ENCODE data around the gene MAGEA11. TPM values are rescaled to one million over a fixed set of nuclear protein-coding genes. Genes with fewer than 3 reads are reported as not detected.

MAGEA11 gene
- total and polyA plus RNA-seq, 2 of the 4 experiments (the other 2 are of a cell fraction) = not detected

- ATAC-seq (ENCODE audit: low read depth) = no peak
These were observed 29.8 kb upstream of the MAGEA11 start for GRCh38 chrX:149682031-149682430.

More at GRCh38 chrX:149682031-149682430, 29.8 kb upstream of the MAGEA11 start:
- Histone ChIP-seq H3K4ac (ENCODE audit: low read depth, low read length) (no peak overlapping the region), H3K4me2 (ENCODE audit: low read depth, low read length) (no peak overlapping the region), H2BK5ac (ENCODE audit: low read depth, low read length, poor library complexity, severe bottlenecking) (no peak overlapping the region), H4K91ac (ENCODE audit: insufficient read depth, low read depth, low read length) (no peak overlapping the region), H3K79me1 (ENCODE audit: low read depth in 1 of 2, low read length in 2 of 2) (no peaks in the 10 kb centered on the region), H3K27ac (ENCODE audit: insufficient read depth, low read length) (no peak overlapping the region), H3K36me3 (ENCODE audit: control insufficient read depth, insufficient read depth, low read length) (no peaks in the 10 kb centered on the region), H3K9ac (ENCODE audit: low read depth, low read length) (no peak overlapping the region), H3K56ac (ENCODE audit: extremely low read depth, insufficient read depth, low read length) (no peak overlapping the region), H2AK5ac (ENCODE audit: low read depth, low read length) (no peak overlapping the region), H3K4me3 (ENCODE audit: insufficient read depth, low read depth, low read length) (no peak overlapping the region), H3K23ac (ENCODE audit: low read depth, low read length) (no peak overlapping the region), H2BK120ac (ENCODE audit: low read depth, low read length) (no peak overlapping the region), H3K4me1 (ENCODE audit: control insufficient read depth, insufficient read depth, low read length) (no peaks in the 10 kb centered on the region), H3K9me1 (ENCODE audit: insufficient read depth, low read length) (no peaks in the 10 kb centered on the region), H4K5ac (ENCODE audit: low read depth, low read length) (no peak overlapping the region), H4K8ac (ENCODE audit: low read depth in 2 of 2, low read length in 2 of 2) (no peak overlapping the region), H2AK9ac (replicated peaks; ENCODE audit: low read depth, low read length, poor library complexity) (no peak overlapping the region), H2BK20ac (ENCODE audit: low read depth, low read length) (no peak overlapping the region), H3K27me3 (ENCODE audit: control insufficient read depth, insufficient read depth, low read length) (no peaks in the 10 kb centered on the region; the same call in 1 of the 2 replicates), H3K9me3 (ENCODE audit: control insufficient read depth, insufficient read depth, low read length) (no peaks in the 10 kb centered on the region), H4K20me1 (ENCODE audit: insufficient read depth, low read length) (no peaks in the 10 kb centered on the region), H3K14ac (replicated peaks; ENCODE audit: low read depth, low read length) (no peak overlapping the region), H2AFZ (replicated peaks; ENCODE audit: low read length, poor library complexity) (no peak overlapping the region), H3K18ac (ENCODE audit: low read depth, low read length) (no peak overlapping the region), H2BK15ac (ENCODE audit: low read depth, low read length) (no peak overlapping the region)
- POLR2A ChIA-PET (ENCODE audit: unreplicated experiment) = no interaction called here
- whole genome bisulfite sequencing, 2 experiments (ENCODE audit: extremely low coverage in 2 of 2, insufficient read length in 1 of 2) = no CpG with 5 or more reads among the region's 3 CpGs
- in situ Hi-C loops (cut with MboI; ENCODE audit: low sequenced_read_pairs) (no loop called here), intact Hi-C loops (cut with micrococcal nuclease) (no loop called here), dilution Hi-C loops (cut with HindIII; ENCODE audit: low sequenced_read_pairs, unreplicated experiment) (no loop called here)
- BruUV-seq (replicated peaks) = no TSS peak
- CTCF ChIA-PET = no interaction called here
- DNase-seq = no peak
- TF ChIP-seq, protein P1, sequence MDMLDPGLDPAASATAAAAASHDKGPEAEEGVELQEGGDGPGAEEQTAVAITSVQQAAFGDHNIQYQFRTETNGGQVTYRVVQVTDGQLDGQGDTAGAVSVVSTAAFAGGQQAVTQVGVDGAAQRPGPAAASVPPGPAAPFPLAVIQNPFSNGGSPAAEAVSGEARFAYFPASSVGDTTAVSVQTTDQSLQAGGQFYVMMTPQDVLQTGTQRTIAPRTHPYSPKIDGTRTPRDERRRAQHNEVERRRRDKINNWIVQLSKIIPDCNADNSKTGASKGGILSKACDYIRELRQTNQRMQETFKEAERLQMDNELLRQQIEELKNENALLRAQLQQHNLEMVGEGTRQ (IDR thresholded peaks at IDR 0.05; ENCODE audit: low read depth, low read length) = no peak
- no peak for TF ChIP-seq NFE2L2 (IDR thresholded peaks at IDR 0.05; ENCODE audit: low read depth, low read length)
- TF ChIP-seq RAD21 (IDR thresholded peaks at IDR 0.05; ENCODE audit: low read length) = no peak
- TF ChIP-seq SMC3 (IDR thresholded peaks at IDR 0.05; ENCODE audit: low read depth, low read length) = no peak
- no peak for TF ChIP-seq ELK1 (IDR thresholded peaks at IDR 0.05; ENCODE audit: borderline replicate concordance, low read depth, low read length)
